ENCODE measurements around the gene RPS16.
"Not testable (repeated sequence)": the region's sequence is repeated elsewhere in the genome, so short reads cannot be mapped to it uniquely, and the experiment has no call there.

The RPS16 gene

GRCh38 chr19:39435499-39436349 lies at the start of gene RPS16:
Gene RPS16, minus strand, starts transcription at chr19:39435949. Its CDS starts 54 bp downstream, at chr19:39435895.
- DNase-seq: peak; percentile 98 to 99

- DNase-seq: no peak
Measured at GRCh38 chr19:39483141-39483540, 47.4 kb upstream of the RPS16 start.

GRCh38 chr19:39481676-39482075 lies 45.9 kb upstream of the RPS16 start:
- DNase-seq: no peak

- no peak for DNase-seq
Measured at GRCh38 chr19:39481229-39481545, 45.4 kb upstream of the RPS16 start.

GRCh38 chr19:39480337-39481228 lies 44.8 kb upstream of the RPS16 start, which contains the start of gene TIMM50:
Gene TIMM50, plus strand, starts transcription at chr19:39480838. Its CDS starts 16 bp downstream, at chr19:39480854.
- peak; percentile 90 to 98 for DNase-seq

GRCh38 chr19:39479916-39480315 lies 44.2 kb upstream of the RPS16 start:
- no peak for DNase-seq

- not testable (repeated sequence) for DNase-seq
Measured at GRCh38 chr19:39479319-39479801, 43.6 kb upstream of the RPS16 start.

GRCh38 chr19:39475748-39476147 lies 40.0 kb upstream of the RPS16 start:
- no peak for DNase-seq

GRCh38 chr19:39474139-39474620 lies 38.4 kb upstream of the RPS16 start:
- DNase-seq: peak in 1 of 2 experiments; percentile 33

- DNase-seq: no peak
Measured at GRCh38 chr19:39473443-39473960, 37.8 kb upstream of the RPS16 start.

- DNase-seq: no peak
Measured at GRCh38 chr19:39472746-39473442, 37.1 kb upstream of the RPS16 start.

GRCh38 chr19:39471756-39472536 lies 36.2 kb upstream of the RPS16 start:
- DNase-seq: no peak

- DNase-seq: no peak
Measured at GRCh38 chr19:39470724-39471339, 35.1 kb upstream of the RPS16 start.

GRCh38 chr19:39469567-39469966 lies 33.8 kb upstream of the RPS16 start:
- no peak for DNase-seq

- no peak for DNase-seq
Measured at GRCh38 chr19:39469036-39469435, 33.3 kb upstream of the RPS16 start.

GRCh38 chr19:39467941-39468340 lies 32.2 kb upstream of the RPS16 start:
- no peak for DNase-seq

- DNase-seq: no peak
Measured at GRCh38 chr19:39465956-39466747, 30.4 kb upstream of the RPS16 start.

GRCh38 chr19:39463403-39463802 lies 27.7 kb upstream of the RPS16 start:
- no peak for DNase-seq

GRCh38 chr19:39451257-39451656 lies 15.5 kb upstream of the RPS16 start:
- DNase-seq: not testable (repeated sequence)

GRCh38 chr19:39449116-39449797 lies 13.5 kb upstream of the RPS16 start:
- DNase-seq: no peak

All from NCI-H446 (cell line).